NCI-H526 (cell line): ENCODE measurements around the gene GPR107.

Source experiments
- DNase-seq, 2 experiments: peaks; one replicate each; lab custom pipeline; 2025; lab: John Stamatoyannopoulos, UW

Gene GPR107

GRCh38 chr9:130137081-130137640 is 83.5 kb downstream of the GPR107 start:
- no peak for DNase-seq

- DNase-seq: no peak
These were observed 84.0 kb downstream of the GPR107 start for GRCh38 chr9:130137641-130138081.

GRCh38 chr9:130138171-130138653 is 84.5 kb downstream of the GPR107 start:
- no peak for DNase-seq

- no peak for DNase-seq
These were observed 85.1 kb downstream of the GPR107 start for GRCh38 chr9:130138791-130139190.

- no peak for DNase-seq
These were observed 85.5 kb downstream of the GPR107 start for GRCh38 chr9:130139251-130139650.

- DNase-seq: no peak
These were observed 87.0 kb downstream of the GPR107 start for GRCh38 chr9:130140706-130141105.

- no peak for DNase-seq
These were observed 88.3 kb downstream of the GPR107 start for GRCh38 chr9:130142056-130142455.

- no peak for DNase-seq
These were observed 88.9 kb downstream of the GPR107 start for GRCh38 chr9:130142641-130143040.

- no peak for DNase-seq
These were observed 89.7 kb downstream of the GPR107 start for GRCh38 chr9:130143279-130143893.

GRCh38 chr9:130143958-130144366 is 90.3 kb downstream of the GPR107 start:
- no peak for DNase-seq

- DNase-seq: no peak
These were observed 91.0 kb downstream of the GPR107 start for GRCh38 chr9:130144703-130145102.

GRCh38 chr9:130145658-130146057 is 92.0 kb downstream of the GPR107 start:
- no peak for DNase-seq

- DNase-seq: no peak
These were observed 93.5 kb downstream of the GPR107 start for GRCh38 chr9:130147198-130147597.

GRCh38 chr9:130147910-130148309 is 94.2 kb downstream of the GPR107 start:
- DNase-seq: no peak

GRCh38 chr9:130149031-130149430 is 95.3 kb downstream of the GPR107 start:
- DNase-seq: no peak

GRCh38 chr9:130149654-130150286 is 96.1 kb downstream of the GPR107 start:
- DNase-seq: no peak

- no peak for DNase-seq
These were observed 97.2 kb downstream of the GPR107 start for GRCh38 chr9:130150779-130151382.

- no peak for DNase-seq
These were observed 101.1 kb downstream of the GPR107 start for GRCh38 chr9:130154816-130155215.

GRCh38 chr9:130155647-130156046 is 101.9 kb downstream of the GPR107 start:
- no peak for DNase-seq

GRCh38 chr9:130156672-130157071 is 103.0 kb downstream of the GPR107 start:
- no peak for DNase-seq

- no peak for DNase-seq
These were observed 103.4 kb downstream of the GPR107 start for GRCh38 chr9:130157079-130157478.

- no peak for DNase-seq
These were observed 104.3 kb downstream of the GPR107 start for GRCh38 chr9:130158001-130158400.

- DNase-seq: no peak
These were observed 105.4 kb downstream of the GPR107 start for GRCh38 chr9:130159057-130159456.
